Smooth muscle cell (in vitro differentiated cells): ENCODE data around the gene SEC14L1. TPM values are rescaled to one million over a fixed set of nuclear protein-coding genes. Genes with fewer than 3 reads are reported as not detected.

Source experiments
- DNase-seq: peaks from one replicate; lab custom pipeline; 2025; ENCODE audit not compliant: unreplicated experiment; lab: John Stamatoyannopoulos, UW
- H2AFZ ChIP-seq: fragments of 200-600 bp; sonication (generic); 2 replicates; pipeline ENCODE4 v1.6.0; 2016; ENCODE audit warnings: antibody characterized with exemption, low read depth, mild to moderate bottlenecking
- H3F3A ChIP-seq: fragments of 200-600 bp; sonication (generic); 2 replicates; pipeline ENCODE4 v1.6.0; 2017; ENCODE audit warnings: antibody characterized with exemption, low read depth
- H3K27ac ChIP-seq: fragments of 200-600 bp; sonication (generic); 2 replicates; pipeline ENCODE4 v1.5.1; 2016; ENCODE audit warnings: low read depth, mild to moderate bottlenecking
- H3K27me3 ChIP-seq: fragments of 200-600 bp; sonication (generic); 2 replicates; pipeline ENCODE4 v1.6.1; 2016; ENCODE audit warnings: low read depth, mild to moderate bottlenecking
- H3K36me3 ChIP-seq: fragments of 200-600 bp; sonication (generic); 2 replicates; pipeline ENCODE4 v1.5.1; 2016; ENCODE audit warnings: low read depth
- H3K4me1 ChIP-seq: fragments of 200-600 bp; sonication (generic); 2 replicates; pipeline ENCODE4 v1.5.1; 2016; ENCODE audit warnings: low read depth
- H3K4me2 ChIP-seq: fragments of 200-600 bp; sonication (generic); 2 replicates; pipeline ENCODE4 v1.6.0; 2016; ENCODE audit warnings: mild to moderate bottlenecking
- H3K4me3 ChIP-seq: fragments of 200-600 bp; sonication (generic); 2 replicates; pipeline ENCODE4 v1.5.1; 2016; ENCODE audit warnings: mild to moderate bottlenecking
- H3K79me2 ChIP-seq: fragments of 200-600 bp; sonication (generic); 2 replicates; pipeline ENCODE4 v1.6.0; 2016; ENCODE audit warnings: low read depth, mild to moderate bottlenecking
- H3K9ac ChIP-seq: fragments of 200-600 bp; sonication (generic); 2 replicates; pipeline ENCODE4 v1.6.0; 2016; ENCODE audit warnings: low read depth
- H3K9me3 ChIP-seq: fragments of 200-600 bp; sonication (generic); replicated peaks from 2 replicates; pipeline ENCODE4 v1.5.1; 2016; ENCODE audit warnings: low read depth
- H4K20me1 ChIP-seq: fragments of 200-600 bp; sonication (generic); 2 replicates; pipeline ENCODE4 v1.6.0; 2016; ENCODE audit warnings: low read depth
- CTCF ChIP-seq: fragments of 200-600 bp; sonication (generic); IDR thresholded peaks from 2 replicates; pipeline ENCODE4 v1.5.1; 2017; ENCODE audit warnings: borderline replicate concordance, mild to moderate bottlenecking, antibody characterized with exemption; ENCODE audit not compliant: insufficient read depth, poor library complexity, severe bottlenecking
- WGBS: methylation state at CpG from one replicate; pipeline ENCODE4 v1.1.7; 2016; ENCODE audit warnings: low lambda C conversion rate; 5-methylcytosine and 5-hydroxymethylcytosine counted together
- polyA plus RNA-seq: library from polyadenylated mRNA; unstranded; fragments of >200 nt; fragmentation: Nextera tagmentation; extraction: Ambion mirVana; gene quantifications from 2 replicates; pipeline ENCODE4 v1.2.1, GENCODE V29; 2016
- total RNA-seq: library from RNA; depleted of rRNA; stranded (reverse); fragments of >200 nt; gene quantifications from 2 replicates; pipeline ENCODE4 v1.2.3, GENCODE V29; 2014

The SEC14L1 gene
- total and polyA plus RNA-seq, 2 experiments from 2014 or later = 25.1 to 25.8 TPM

GRCh38 chr17:77213778-77214132 is 73.0 kb downstream of the SEC14L1 start:
- Histone ChIP-seq H3K9ac (no peak overlapping the region), H3K4me1 (no peaks in the 10 kb centered on the region), H3K79me2 (no peaks in the 10 kb centered on the region), H4K20me1 (peaks cover 23% of the 10 kb centered on the region), H2AFZ (no peak overlapping the region), H3K27ac (no peak overlapping the region), H3K9me3 (no peaks in the 10 kb centered on the region), H3F3A (no peaks in the 10 kb centered on the region), H3K4me2 (no peak overlapping the region), H3K4me3 (no peak overlapping the region), H3K36me3 (no peaks in the 10 kb centered on the region), H3K27me3 (no peaks in the 10 kb centered on the region)
- DNase-seq = no peak
- WGBS = 95% methylated on average over 17 of the region's 17 CpGs
- no peak for TF ChIP-seq CTCF

GRCh38 chr17:77214328-77214727 is 73.6 kb downstream of the SEC14L1 start:
- Histone ChIP-seq H3K4me3 (no peak overlapping the region), H3K4me1 (no peaks in the 10 kb centered on the region), H3K79me2 (no peaks in the 10 kb centered on the region), H2AFZ (no peak overlapping the region), H3K9me3 (no peaks in the 10 kb centered on the region), H3K27me3 (no peaks in the 10 kb centered on the region), H3F3A (no peaks in the 10 kb centered on the region), H3K27ac (no peak overlapping the region), H3K36me3 (no peaks in the 10 kb centered on the region), H4K20me1 (peaks cover 18% of the 10 kb centered on the region), H3K4me2 (no peak overlapping the region), H3K9ac (no peak overlapping the region)
- WGBS = 98% methylated on average over 12 of the region's 12 CpGs
- DNase-seq = no peak
- no peak for TF ChIP-seq CTCF

GRCh38 chr17:77214743-77215142 is 74.0 kb downstream of the SEC14L1 start:
- Histone ChIP-seq H3K36me3 (no peaks in the 10 kb centered on the region), H2AFZ (no peak overlapping the region)
- 81% methylated on average over 11 of the region's 11 CpGs for WGBS

More at GRCh38 chr17:77214743-77215142, 74.0 kb downstream of the SEC14L1 start:
- H3K9me3 ChIP-seq = no peaks in the 10 kb centered on the region
- no peak overlapping the region for H3K4me3 ChIP-seq
- TF ChIP-seq CTCF = peak; percentile 39
- no peaks in the 10 kb centered on the region for H3K79me2 ChIP-seq
- H3K9ac ChIP-seq = no peak overlapping the region
- no peak overlapping the region for H3K27ac ChIP-seq
- no peak overlapping the region for H3K4me2 ChIP-seq
- peaks cover 16% of the 10 kb centered on the region for H4K20me1 ChIP-seq
- no peaks in the 10 kb centered on the region for H3F3A ChIP-seq
- no peaks in the 10 kb centered on the region for H3K27me3 ChIP-seq
- H3K4me1 ChIP-seq = no peaks in the 10 kb centered on the region
- DNase-seq = no peak
